HG02852 (cell line): ENCODE data around the gene ACY1.
"Not testable (repeated sequence)": the region's sequence is repeated elsewhere in the genome, so short reads cannot be mapped to it uniquely, and the experiment has no call there.

Source experiments
- ATAC-seq: cut with Tn5 transposase; IDR thresholded peaks from one replicate; pipeline ENCODE4 v1.9.1; 2021; ENCODE audit warnings: mild to moderate bottlenecking, moderate library complexity; ENCODE audit not compliant: unreplicated experiment

The ACY1 gene

GRCh38 chr3:52023860-52024764, 40.8 kb downstream of the ACY1 start:
- ATAC-seq: no peak

GRCh38 chr3:52024765-52025452, 41.6 kb downstream of the ACY1 start:
- no peak for ATAC-seq

- ATAC-seq: no peak
Measured at GRCh38 chr3:52025453-52025852, 42.1 kb downstream of the ACY1 start.

GRCh38 chr3:52026041-52026440, 42.7 kb downstream of the ACY1 start:
- ATAC-seq: no peak

GRCh38 chr3:52028572-52028971, 45.2 kb downstream of the ACY1 start:
- ATAC-seq: no peak

GRCh38 chr3:52029053-52029452, 45.7 kb downstream of the ACY1 start:
- ATAC-seq: no peak

GRCh38 chr3:52029535-52029934, 46.2 kb downstream of the ACY1 start:
- no peak for ATAC-seq

- ATAC-seq: no peak
Measured at GRCh38 chr3:52030714-52031310, 47.5 kb downstream of the ACY1 start.

- no peak for ATAC-seq
Measured at GRCh38 chr3:52031896-52032295, 48.6 kb downstream of the ACY1 start.

GRCh38 chr3:52032702-52033408, 49.5 kb downstream of the ACY1 start:
- ATAC-seq: no peak

GRCh38 chr3:52033748-52034147, 50.4 kb downstream of the ACY1 start:
- ATAC-seq: not testable (repeated sequence)

- no peak for ATAC-seq
Measured at GRCh38 chr3:52034212-52034611, 50.9 kb downstream of the ACY1 start.

GRCh38 chr3:52034651-52035050, 51.3 kb downstream of the ACY1 start:
- no peak for ATAC-seq

GRCh38 chr3:52036222-52036694, 52.9 kb downstream of the ACY1 start:
- no peak for ATAC-seq

- ATAC-seq: no peak
Measured at GRCh38 chr3:52036829-52037228, 53.5 kb downstream of the ACY1 start.

GRCh38 chr3:52037291-52037690, 54.0 kb downstream of the ACY1 start:
- no peak for ATAC-seq

- ATAC-seq: no peak
Measured at GRCh38 chr3:52038227-52038626, 54.9 kb downstream of the ACY1 start.
